Measurements from ENCODE around the gene MAPKAPK5.
"Not testable (repeated sequence)": the region's sequence is repeated elsewhere in the genome, so short reads cannot be mapped to it uniquely, and the experiment has no call there.

MAPKAPK5 gene

GRCh38 chr12:111841750-111842555 lies at the start of gene MAPKAPK5:
Gene MAPKAPK5 (plus strand): TSS chr12:111842228. CDS start chr12:111842734, 506 bp downstream.
- DNase-seq, result peak; percentile 96

- no peak for DNase-seq
Measured at GRCh38 chr12:111792856-111793235, 49.2 kb upstream of the MAPKAPK5 start.

GRCh38 chr12:111798182-111798581 lies 43.8 kb upstream of the MAPKAPK5 start:
- DNase-seq, result no peak

- no peak for DNase-seq
Measured at GRCh38 chr12:111799758-111800157, 42.3 kb upstream of the MAPKAPK5 start.

GRCh38 chr12:111803038-111803626 lies 38.9 kb upstream of the MAPKAPK5 start:
- DNase-seq, result no peak

- no peak for DNase-seq
Measured at GRCh38 chr12:111803851-111804250, 38.2 kb upstream of the MAPKAPK5 start.

- no peak for DNase-seq
Measured at GRCh38 chr12:111806304-111806703, 35.7 kb upstream of the MAPKAPK5 start.

- no peak for DNase-seq
Measured at GRCh38 chr12:111807232-111807631, 34.8 kb upstream of the MAPKAPK5 start.

GRCh38 chr12:111812881-111813741 lies 28.9 kb upstream of the MAPKAPK5 start:
- peak; percentile 60 for DNase-seq

GRCh38 chr12:111816065-111816615 lies 25.9 kb upstream of the MAPKAPK5 start:
- DNase-seq, result no peak

GRCh38 chr12:111816898-111817297 lies 25.1 kb upstream of the MAPKAPK5 start:
- not testable (repeated sequence) for DNase-seq

- DNase-seq, result no peak
Measured at GRCh38 chr12:111818340-111818739, 23.7 kb upstream of the MAPKAPK5 start.

GRCh38 chr12:111819191-111820158 lies 22.6 kb upstream of the MAPKAPK5 start:
- DNase-seq, result no peak

GRCh38 chr12:111820828-111821227 lies 21.2 kb upstream of the MAPKAPK5 start:
- not testable (repeated sequence) for DNase-seq

GRCh38 chr12:111822886-111823285 lies 19.1 kb upstream of the MAPKAPK5 start:
- DNase-seq, result no peak

GRCh38 chr12:111823891-111824290 lies 18.1 kb upstream of the MAPKAPK5 start:
- no peak for DNase-seq

- not testable (repeated sequence) for DNase-seq
Measured at GRCh38 chr12:111824312-111824711, 17.7 kb upstream of the MAPKAPK5 start.

GRCh38 chr12:111825509-111825908 lies 16.5 kb upstream of the MAPKAPK5 start:
- DNase-seq, result no peak

GRCh38 chr12:111826316-111826715 lies 15.7 kb upstream of the MAPKAPK5 start:
- DNase-seq, result no peak

GRCh38 chr12:111826992-111827391 lies 15.0 kb upstream of the MAPKAPK5 start:
- no peak for DNase-seq

- DNase-seq, result no peak
Measured at GRCh38 chr12:111827907-111828306, 14.1 kb upstream of the MAPKAPK5 start.

Data from activated naive CD4-positive, alpha-beta T cell treated with anti-CD3 and anti-CD28 coated beads, Interleukin-2, amount 50 U/mL, for 16 hours (primary cell).